K562 (cell line): ENCODE measurements around the gene SYCE1. TPM values are rescaled to one million over a fixed set of nuclear protein-coding genes. Genes with fewer than 3 reads are reported as not detected.

Experiments
- ATAC-seq: fragments of 200-7000 bp; cut with Tn5 transposase; 3 replicates; pipeline ENCODE4 v1.9.1; 2020; ENCODE audit warnings: moderate library complexity
- BruUV-seq: library from RNA; stranded (reverse); fragments of 400-500 nt; replicated peaks from 2 replicates; lab custom pipeline; 2021; lab: Mats Ljungman, UMichigan
- CTCF ChIA-PET: fragments of 300-600 bp; formaldehyde crosslinking; extraction: SDS; loops from one replicate; lab custom pipeline; 2021; ENCODE audit warnings: low intra/inter-chr PET ratio; lab: Yijun Ruan, JAX
- POLR2A ChIA-PET: fragments of 300-600, 350-650 bp; sonication (Branson Sonifier 250); formaldehyde crosslinking; extraction: SDS; loops from one replicate; lab custom pipeline; 2021; ENCODE audit warnings: antibody characterized with exemption, inconsistent platforms; lab: Yijun Ruan, JAX
- DNase-seq, 4 experiments: peaks; one replicate each; pipeline versions ENCODE4 v3.0.0 to v3.0.0-alpha.2; 2011 to 2018; ENCODE audit warnings: low spot score in 3 of 4, mixed read lengths in 3 of 4; ENCODE audit errors: extremely low read depth in 1 of 4
- FAIRE-seq: peaks from 2 replicates; lab custom pipeline; 2011; peaks lifted over from hg19 to GRCh38; lab: Jason Lieb, UNC
- H2AFZ ChIP-seq: 2 replicates; pipeline ENCODE4 v1.6.0; 2011; ENCODE audit warnings: low read depth, low read length, control low read depth, inconsistent platforms
- H3K27ac ChIP-seq: fragments of 200-600 bp; 3 replicates; pipeline ENCODE4 v1.8.0; 2011; ENCODE audit warnings: low read depth, mild to moderate bottlenecking, control low read depth, inconsistent platforms, low read length, moderate library complexity, mixed read lengths; ENCODE audit errors: extremely low read depth
- H3K27me3 ChIP-seq, 2 experiments: fragments of 300-600 bp in 1 of 2; 2 replicates in 1 of 2; 3 replicates in 1 of 2; pipeline versions ENCODE4 v1.6.0 to v1.8.0; 2011; ENCODE audit warnings: inconsistent platforms in 2 of 2, low read length in 2 of 2, mild to moderate bottlenecking in 1 of 2, mixed read lengths in 1 of 2, moderate library complexity in 1 of 2; ENCODE audit not compliant: control insufficient read depth in 2 of 2, insufficient read depth in 2 of 2
- H3K36me3 ChIP-seq: fragments of 300-600 bp; 3 replicates; pipeline ENCODE4 v1.8.0; 2011; ENCODE audit warnings: mild to moderate bottlenecking, low read length, inconsistent platforms; ENCODE audit not compliant: control insufficient read depth, insufficient read depth
- H3K4me1 ChIP-seq, 2 experiments: fragments of 200-600 bp in 1 of 2; replicated peaks in 1 of 2; 2 replicates in 1 of 2; 3 replicates in 1 of 2; pipeline versions ENCODE4 v1.5.1 to v1.8.0; 2011; ENCODE audit warnings: inconsistent platforms in 2 of 2, low read length in 2 of 2, mild to moderate bottlenecking in 1 of 2, mixed read lengths in 1 of 2, moderate library complexity in 1 of 2; ENCODE audit not compliant: control insufficient read depth in 2 of 2, insufficient read depth in 2 of 2
- H3K4me2 ChIP-seq: 2 replicates; pipeline ENCODE4 v1.6.1; 2011; ENCODE audit warnings: low read length, control low read depth, inconsistent platforms, mixed read lengths; ENCODE audit not compliant: insufficient read depth
- H3K4me3 ChIP-seq: fragments of 200-600 bp; sonication (generic), shearing (Covaris generic); 2 replicates; pipeline ENCODE4 v1.5.1; 2016; ENCODE audit warnings: control low read depth, inconsistent platforms
- H3K79me2 ChIP-seq: fragments of 200-600 bp; 3 replicates; pipeline ENCODE4 v1.8.0; 2011; ENCODE audit warnings: low read length, inconsistent platforms; ENCODE audit not compliant: control insufficient read depth, insufficient read depth
- H3K9ac ChIP-seq, 2 experiments: 2 replicates each; pipeline versions ENCODE4 v1.6.0 to v1.6.1; 2011; ENCODE audit warnings: low read depth in 2 of 2, low read length in 2 of 2, control low read depth in 1 of 2, inconsistent platforms in 1 of 2, mild to moderate bottlenecking in 1 of 2, mixed read lengths in 1 of 2; ENCODE audit not compliant: insufficient read depth in 1 of 2
- H3K9me1 ChIP-seq: one replicate; pipeline ENCODE4 v1.6.0; 2011; ENCODE audit warnings: inconsistent platforms, mild to moderate bottlenecking, low read length, moderate library complexity; ENCODE audit not compliant: control insufficient read depth, insufficient read depth
- H3K9me3 ChIP-seq: replicated peaks from 2 replicates; pipeline ENCODE4 v1.5.1; 2011; ENCODE audit warnings: low read depth, low read length, inconsistent platforms; ENCODE audit not compliant: control insufficient read depth, insufficient read depth
- H4K20me1 ChIP-seq: replicated peaks from 2 replicates; pipeline ENCODE4 v1.6.1; 2011; ENCODE audit warnings: low read length, inconsistent platforms, mixed read lengths; ENCODE audit not compliant: control insufficient read depth, insufficient read depth
- JUN ChIP-seq, 2 experiments: sonication (generic) in 1 of 2; formaldehyde crosslinking in 1 of 2; IDR thresholded peaks; 2 replicates each; pipeline versions ENCODE4 v1.6.1 to v1.8.0; 2012 to 2022; ENCODE audit warnings: borderline replicate concordance in 2 of 2, mild to moderate bottlenecking in 2 of 2, improper control_type of control experiment in 1 of 2, low read depth in 1 of 2, low read length in 1 of 2, missing genetic modification reagents in 1 of 2
- JUND ChIP-seq, 2 experiments: IDR thresholded peaks; 2 replicates in 1 of 2; 3 replicates in 1 of 2; pipeline ENCODE4 v1.6.1; 2011; ENCODE audit warnings: borderline replicate concordance in 2 of 2, low read depth in 2 of 2, low read length in 2 of 2, improper control_type of control experiment in 1 of 2, missing biosample characterization in 1 of 2, missing genetic modification characterization in 1 of 2, missing genetic modification reagents in 1 of 2
- SP1 ChIP-seq: sonication (generic); formaldehyde crosslinking; IDR thresholded peaks from 2 replicates; pipeline ENCODE4 v1.8.1; 2022; ENCODE audit warnings: mild to moderate bottlenecking, missing genetic modification reagents
- SREBF2 ChIP-seq: sonication (generic); formaldehyde crosslinking; IDR thresholded peaks from 2 replicates; pipeline ENCODE4 v1.4.0; 2020; ENCODE audit warnings: mild to moderate bottlenecking, missing genetic modification reagents
- WGBS: fragments of 100-300 bp; shearing (Covaris generic); methylation state at CpG from one replicate; pipeline ENCODE4 v1.1.6; 2016; ENCODE audit warnings: low coverage, mixed read lengths; ENCODE audit not compliant: insufficient coverage; ENCODE audit errors: missing lambda C conversion rate; 5-methylcytosine and 5-hydroxymethylcytosine counted together
- in situ Hi-C: fragments of 300-500 bp; cut with MboI; formaldehyde crosslinking; loops from 4 replicates; pipeline ENCODE4 v1.15.0; 2018; ENCODE audit warnings: inconsistent platforms, mixed read lengths
- intact Hi-C: fragments of 100-400 bp; cut with micrococcal nuclease; formaldehyde crosslinking; loops from 2 replicates; pipeline ENCODE4 v1.14.2; 2022
- polyA plus RNA-seq, 8 experiments: library from polyadenylated mRNA; depleted of rRNA in 4 of 8; stranded (reverse) in 5 of 8; unstranded in 3 of 8; fragments of >200 nt; fragmentation: Nextera tagmentation in 2 of 8; fragmentation: Illumina TruSeq in 1 of 8; extraction: Ambion mirVana in 2 of 8; extraction: Trizol in 1 of 8; gene quantifications; 2 replicates each; pipeline versions ENCODE4 v1.2.1 to v1.2.3, GENCODE V29; 2011 to 2014; ENCODE audit warnings: inconsistent platforms in 1 of 8, missing spikeins in 1 of 8
- total RNA-seq, 7 experiments: library from RNA; depleted of rRNA in 6 of 7; stranded (reverse); fragments of >200 nt in 6 of 7; fragmentation: Illumina TruSeq in 2 of 7; extraction: Trizol in 2 of 7; gene quantifications; 2 replicates each; pipeline versions ENCODE4 v1.2.1 to v1.2.3, GENCODE V29; 2011 to 2021; ENCODE audit warnings: low replicate concordance in 1 of 7
- TF ChIP-seq, protein P1 (sequence below): fragments of 450-650 bp; IDR thresholded peaks from 2 replicates; pipeline ENCODE4 v1.6.1; 2018; ENCODE audit not compliant: partially characterized antibody

The SYCE1 gene
- total and polyA plus RNA-seq, 9 of the 15 experiments (the other 6 are each of a cell fraction or from before 2014, with no cell fraction given), result not detected

GRCh38 chr10:133536198-133536597, 29.2 kb downstream of the SYCE1 start:
- H3K4me3 ChIP-seq, result no peak overlapping the region
- no peaks in the 10 kb centered on the region for H3K36me3 ChIP-seq
- H3K79me2 ChIP-seq, result no peaks in the 10 kb centered on the region
- no peak overlapping the region for H3K27ac ChIP-seq
- in situ Hi-C loops, result no loop called here
- no peak overlapping the region for H3K9ac ChIP-seq
- no peak overlapping the region for H3K4me2 ChIP-seq
- intact Hi-C loops, result no loop called here
- ATAC-seq (no peak), DNase-seq (no peak), FAIRE-seq (no peak)
- TF ChIP-seq SREBF2 (CRISPR knock-in tag), result no peak
- TF ChIP-seq JUN (IDR thresholded peaks at IDR 0.05; ENCODE audit: borderline replicate concordance, low read depth, low read length), result no peak
- TF ChIP-seq JUN (CRISPR knock-in tag; IDR thresholded peaks at IDR 0.05; ENCODE audit: borderline replicate concordance), result no peak
- TF ChIP-seq JUND (IDR thresholded peaks at IDR 0.05; ENCODE audit: borderline replicate concordance, low read depth, low read length), result no peak
- TF ChIP-seq JUND (tag; IDR thresholded peaks at IDR 0.05; ENCODE audit: borderline replicate concordance, low read depth, low read length), result no peak
- TF ChIP-seq, protein P1, sequence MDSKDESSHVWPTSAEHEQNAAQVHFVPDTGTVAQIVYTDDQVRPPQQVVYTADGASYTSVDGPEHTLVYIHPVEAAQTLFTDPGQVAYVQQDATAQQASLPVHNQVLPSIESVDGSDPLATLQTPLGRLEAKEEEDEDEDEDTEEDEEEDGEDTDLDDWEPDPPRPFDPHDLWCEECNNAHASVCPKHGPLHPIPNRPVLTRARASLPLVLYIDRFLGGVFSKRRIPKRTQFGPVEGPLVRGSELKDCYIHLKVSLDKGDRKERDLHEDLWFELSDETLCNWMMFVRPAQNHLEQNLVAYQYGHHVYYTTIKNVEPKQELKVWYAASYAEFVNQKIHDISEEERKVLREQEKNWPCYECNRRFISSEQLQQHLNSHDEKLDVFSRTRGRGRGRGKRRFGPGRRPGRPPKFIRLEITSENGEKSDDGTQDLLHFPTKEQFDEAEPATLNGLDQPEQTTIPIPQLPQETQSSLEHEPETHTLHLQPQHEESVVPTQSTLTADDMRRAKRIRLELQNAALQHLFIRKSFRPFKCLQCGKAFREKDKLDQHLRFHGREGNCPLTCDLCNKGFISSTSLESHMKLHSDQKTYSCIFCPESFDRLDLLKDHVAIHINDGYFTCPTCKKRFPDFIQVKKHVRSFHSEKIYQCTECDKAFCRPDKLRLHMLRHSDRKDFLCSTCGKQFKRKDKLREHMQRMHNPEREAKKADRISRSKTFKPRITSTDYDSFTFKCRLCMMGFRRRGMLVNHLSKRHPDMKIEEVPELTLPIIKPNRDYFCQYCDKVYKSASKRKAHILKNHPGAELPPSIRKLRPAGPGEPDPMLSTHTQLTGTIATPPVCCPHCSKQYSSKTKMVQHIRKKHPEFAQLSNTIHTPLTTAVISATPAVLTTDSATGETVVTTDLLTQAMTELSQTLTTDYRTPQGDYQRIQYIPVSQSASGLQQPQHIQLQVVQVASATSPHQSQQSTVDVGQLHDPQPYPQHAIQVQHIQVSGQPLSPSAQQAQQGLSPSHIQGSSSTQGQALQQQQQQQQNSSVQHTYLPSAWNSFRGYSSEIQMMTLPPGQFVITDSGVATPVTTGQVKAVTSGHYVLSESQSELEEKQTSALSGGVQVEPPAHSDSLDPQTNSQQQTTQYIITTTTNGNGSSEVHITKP, result no peak
- no peak for TF ChIP-seq SP1 (CRISPR knock-in tag)
- no peaks in the 10 kb centered on the region for H3K9me1 ChIP-seq
- BruUV-seq, result no TSS peak
- WGBS, result 0% methylated on average over 3 of the region's 4 CpGs
- ChIA-PET CTCF (no interaction called here), POLR2A (no interaction called here)
- no peaks in the 10 kb centered on the region for H4K20me1 ChIP-seq
- H3K9me3 ChIP-seq, result no peaks in the 10 kb centered on the region
- no peaks in the 10 kb centered on the region for H3K4me1 ChIP-seq
- H2AFZ ChIP-seq, result no peak overlapping the region
- peaks cover 8 to 27% of the 10 kb centered on the region in 2 experiments; a peak in 3 of 5 replicates for H3K27me3 ChIP-seq
